ENCODE measurements around the gene DROSHA.

Gene DROSHA

DNA sequence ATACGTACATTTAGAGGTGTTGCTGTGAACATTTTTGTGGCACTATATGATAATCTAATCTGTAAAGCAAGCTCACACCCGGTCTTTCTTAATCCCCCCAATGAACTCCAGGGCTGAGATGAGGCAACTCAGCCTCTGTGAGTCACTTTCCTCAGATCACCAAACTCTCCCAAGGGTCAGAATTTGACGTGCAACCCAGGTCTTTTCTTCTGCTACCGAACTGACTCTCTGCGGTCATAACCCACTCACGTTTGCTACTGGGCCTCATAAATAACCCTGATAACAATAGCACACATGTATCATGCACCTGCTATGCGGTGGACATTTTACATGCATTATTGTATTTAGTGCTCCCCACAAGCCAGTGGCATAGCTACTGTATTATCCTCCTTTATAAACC lies 153.1 kb downstream of the DROSHA start:
- Histone ChIP-seq H3F3A (ENCODE audit: insufficient read depth, low read length) (no peaks in the 10 kb centered on the region), H3K27ac (ENCODE audit: low read length) (no peak overlapping the region), H3K27me3 (replicated peaks; ENCODE audit: insufficient read depth, low read length) (no peaks in the 10 kb centered on the region), H3K9ac (ENCODE audit: low read length) (no peak overlapping the region), H3K4me3 (ENCODE audit: low read length) (no peak overlapping the region), H3K4me1 (ENCODE audit: low read length) (no peaks in the 10 kb centered on the region), H3K79me2 (ENCODE audit: low read length) (no peaks in the 10 kb centered on the region), H2AFZ (ENCODE audit: low read length) (no peak overlapping the region), H3K4me2 (ENCODE audit: low read depth, low read length) (no peak overlapping the region), H4K20me1 (ENCODE audit: insufficient read depth, low read length) (no peaks in the 10 kb centered on the region), H3K9me2 (replicated peaks; ENCODE audit: insufficient read depth, low read length) (no peaks in the 10 kb centered on the region), H3K9me3 (replicated peaks; ENCODE audit: insufficient read depth, low read length) (no peaks in the 10 kb centered on the region), H3K36me3 (replicated peaks; ENCODE audit: insufficient read depth, low read length) (no peaks in the 10 kb centered on the region)
- no peak for DNase-seq
- TF ChIP-seq EZH2phosphoT487 (IDR thresholded peaks at IDR 0.05; ENCODE audit: low read length), result no peak
- no peak for TF ChIP-seq EZH2 (optimal IDR thresholded peaks at IDR 0.05; ENCODE audit: low read depth, low read length)
- TF ChIP-seq CTCF (IDR thresholded peaks at IDR 0.05; ENCODE audit: low read length), result no peak

DNA sequence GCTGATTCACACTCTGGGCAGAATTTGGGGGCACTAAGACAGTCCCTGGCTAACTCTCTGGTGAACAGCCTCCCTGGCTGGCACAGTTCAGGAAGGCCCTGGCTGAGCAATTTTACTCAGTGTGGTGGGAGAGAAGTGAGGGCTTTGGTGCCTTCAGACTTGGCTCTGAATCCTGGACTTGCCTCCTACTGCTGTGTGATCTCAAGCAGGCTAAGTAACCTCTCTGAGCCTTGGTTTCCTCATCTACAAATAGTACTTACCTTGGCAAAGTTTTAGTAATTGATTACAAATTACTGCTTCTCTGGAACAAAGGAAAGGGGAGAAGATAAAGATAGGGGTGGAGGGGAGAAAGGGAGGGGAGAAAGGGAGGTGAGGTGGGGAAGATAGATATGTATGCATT lies 153.8 kb downstream of the DROSHA start:
- Histone ChIP-seq H3K4me3 (ENCODE audit: low read length) (no peak overlapping the region), H3K9ac (ENCODE audit: low read length) (no peak overlapping the region), H3K4me2 (ENCODE audit: low read depth, low read length) (no peak overlapping the region), H3K9me2 (replicated peaks; ENCODE audit: insufficient read depth, low read length) (no peaks in the 10 kb centered on the region), H3K27ac (ENCODE audit: low read length) (no peak overlapping the region), H3F3A (ENCODE audit: insufficient read depth, low read length) (no peaks in the 10 kb centered on the region), H3K9me3 (replicated peaks; ENCODE audit: insufficient read depth, low read length) (no peaks in the 10 kb centered on the region), H2AFZ (ENCODE audit: low read length) (no peak overlapping the region), H3K36me3 (replicated peaks; ENCODE audit: insufficient read depth, low read length) (no peaks in the 10 kb centered on the region), H4K20me1 (ENCODE audit: insufficient read depth, low read length) (no peaks in the 10 kb centered on the region), H3K27me3 (replicated peaks; ENCODE audit: insufficient read depth, low read length) (no peaks in the 10 kb centered on the region), H3K79me2 (ENCODE audit: low read length) (no peaks in the 10 kb centered on the region), H3K4me1 (ENCODE audit: low read length) (no peaks in the 10 kb centered on the region)
- DNase-seq, result no peak
- no peak for TF ChIP-seq EZH2phosphoT487 (IDR thresholded peaks at IDR 0.05; ENCODE audit: low read length)
- TF ChIP-seq CTCF (IDR thresholded peaks at IDR 0.05; ENCODE audit: low read length), result no peak
- no peak for TF ChIP-seq EZH2 (optimal IDR thresholded peaks at IDR 0.05; ENCODE audit: low read depth, low read length)

GRCh38 chr5:31377274-31377946 lies 154.5 kb downstream of the DROSHA start:
- H3K9me3 ChIP-seq (replicated peaks; ENCODE audit: insufficient read depth, low read length), result no peaks in the 10 kb centered on the region
- no peaks in the 10 kb centered on the region for H3K79me2 ChIP-seq (ENCODE audit: low read length)

More at GRCh38 chr5:31377274-31377946, 154.5 kb downstream of the DROSHA start:
- Histone ChIP-seq H3K4me3 (ENCODE audit: low read length) (no peak overlapping the region), H3K4me1 (ENCODE audit: low read length) (no peaks in the 10 kb centered on the region), H3K27me3 (replicated peaks; ENCODE audit: insufficient read depth, low read length) (no peaks in the 10 kb centered on the region), H2AFZ (ENCODE audit: low read length) (no peak overlapping the region), H3K4me2 (ENCODE audit: low read depth, low read length) (no peak overlapping the region), H3K36me3 (replicated peaks; ENCODE audit: insufficient read depth, low read length) (no peaks in the 10 kb centered on the region), H3K27ac (ENCODE audit: low read length) (no peak overlapping the region), H3K9ac (ENCODE audit: low read length) (no peak overlapping the region), H3K9me2 (replicated peaks; ENCODE audit: insufficient read depth, low read length) (no peaks in the 10 kb centered on the region), H4K20me1 (ENCODE audit: insufficient read depth, low read length) (no peaks in the 10 kb centered on the region), H3F3A (ENCODE audit: insufficient read depth, low read length) (no peaks in the 10 kb centered on the region)
- no peak for DNase-seq
- TF ChIP-seq CTCF (IDR thresholded peaks at IDR 0.05; ENCODE audit: low read length) (no peak), EZH2phosphoT487 (IDR thresholded peaks at IDR 0.05; ENCODE audit: low read length) (no peak), EZH2 (optimal IDR thresholded peaks at IDR 0.05; ENCODE audit: low read depth, low read length) (no peak)

Measured in MM.1S (cell line).